Kidney (tissue), 14 donors: ENCODE measurements around the gene VAMP2. TPM values are rescaled to one million over a fixed set of nuclear protein-coding genes. Genes with fewer than 3 reads are reported as not detected.

Experiments
- DNase-seq, 5 donors: peaks; one replicate each; pipeline ENCODE4 v3.0.0-alpha.2; 2013 to 2020
- FAIRE-seq: peaks from 2 replicates; lab custom pipeline; 2012; peaks lifted over from hg19 to GRCh38; lab: Jason Lieb, UNC
- H3K27ac ChIP-seq, 2 donors: one replicate each; pipeline ENCODE4 v1.7.0; 2013; ENCODE audit warnings: low read depth in 2 of 2, low read length in 2 of 2, inconsistent platforms in 1 of 2
- H3K27me3 ChIP-seq: one replicate; pipeline ENCODE4 v1.7.1; 2013; ENCODE audit warnings: low read length, inconsistent platforms; ENCODE audit not compliant: control insufficient read depth, insufficient read depth
- H3K36me3 ChIP-seq, 3 donors: one replicate each; pipeline versions ENCODE4 v1.7.0 to v1.7.1; 2013; ENCODE audit warnings: low read length in 3 of 3, control low read depth in 1 of 3, inconsistent platforms in 1 of 3; ENCODE audit not compliant: insufficient read depth in 3 of 3, control insufficient read depth in 2 of 3
- H3K4me1 ChIP-seq, 3 donors: one replicate each; pipeline versions ENCODE4 v1.7.0 to v1.7.1; 2013; ENCODE audit warnings: low read length in 3 of 3, inconsistent platforms in 1 of 3, low read depth in 1 of 3; ENCODE audit not compliant: control insufficient read depth in 2 of 3, insufficient read depth in 2 of 3
- H3K4me3 ChIP-seq, 3 donors: one replicate each; pipeline versions ENCODE4 v1.7.0 to v1.8.1; 2013; ENCODE audit warnings: low read length in 3 of 3, control low read depth in 1 of 3, inconsistent platforms in 1 of 3
- H3K9ac ChIP-seq, 3 donors: one replicate each; pipeline versions ENCODE4 v1.7.0 to v1.7.1; 2013; ENCODE audit warnings: low read length in 3 of 3, control low read depth in 1 of 3, inconsistent platforms in 1 of 3
- H3K9me3 ChIP-seq, 3 donors: one replicate each; pipeline versions ENCODE4 v1.7.0 to v1.7.1; 2013; ENCODE audit warnings: low read length in 3 of 3, control low read depth in 1 of 3, inconsistent platforms in 1 of 3; ENCODE audit not compliant: control insufficient read depth in 2 of 3, insufficient read depth in 1 of 3
- intact Hi-C: fragments of 100-400 bp; cut with DNase I; formaldehyde crosslinking; loops from one replicate; pipeline ENCODE4 v1.11.1; 2022
- polyA plus RNA-seq: library from polyadenylated mRNA; stranded (reverse); fragments of 350-450 nt; fragmentation: Illumina TruSeq; extraction: RNeasy Lipid Tissue Mini Kit (QIAGEN cat#74804); gene quantifications from one replicate; pipeline ENCODE4 v1.2.3, GENCODE V29; 2014; ENCODE audit warnings: low read depth, low replicate concordance; ENCODE audit not compliant: insufficient read depth
- total RNA-seq: library from RNA; stranded (reverse); fragmentation: NEBNext Ultra II Directional; extraction: Animal tissue kit (Norgen Biotek cat#: 25700); gene quantifications from one replicate; pipeline ENCODE4 v1.2.1, GENCODE V29; 2021
- TF ChIP-seq, protein P1 (sequence below): IDR thresholded peaks from 3 replicates; pipeline ENCODE4 v1.5.1; 2012; ENCODE audit warnings: mild to moderate bottlenecking, moderate library complexity, borderline replicate concordance; ENCODE audit not compliant: insufficient read depth; ENCODE audit errors: extremely low read depth
- donor health status: control.
- donor health status: control.
- donor health status: control.
- donor health status: control.
- donor health status: control.
- donor health status: DM: yes; HTN: yes; CAD: no.
- donor health status: Normal renal cell carcinoma (clear cell type).

VAMP2 gene
- total and polyA plus RNA-seq, 2 donors from 2014 or later: 107 to 124 TPM

DNA sequence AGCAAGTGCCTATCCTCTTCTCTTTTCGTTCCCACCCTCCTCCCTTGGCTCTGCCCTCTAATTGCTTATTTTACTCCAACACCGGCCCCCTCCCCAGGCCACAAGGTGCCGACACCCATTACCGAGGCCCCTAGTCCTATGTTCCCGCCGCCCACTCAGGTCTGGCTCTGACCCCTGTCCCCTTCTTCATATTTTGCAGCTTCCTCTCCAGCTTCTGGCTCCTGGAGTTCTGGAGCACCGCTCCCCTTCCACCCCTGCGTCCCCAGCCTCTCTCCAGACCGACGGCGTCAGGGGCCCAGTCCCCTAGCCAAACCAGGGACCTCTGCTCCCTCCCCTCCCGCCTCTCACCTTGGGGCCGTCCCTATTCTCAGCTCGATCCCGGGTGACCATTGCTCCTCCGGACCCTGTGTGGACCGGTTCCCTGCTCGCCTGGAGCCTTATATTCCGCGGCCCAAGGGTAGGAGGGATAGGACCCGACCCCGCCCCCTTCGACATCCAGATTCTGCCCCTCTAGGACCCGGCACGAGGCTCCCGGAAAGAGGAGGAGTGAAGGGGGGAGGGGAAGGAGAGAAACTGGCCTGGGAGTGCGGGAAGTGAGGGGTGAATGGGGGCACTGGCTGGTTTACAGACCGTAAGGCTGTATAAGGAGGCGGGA, 38.9 kb downstream of the VAMP2 start, which contains the start of gene HES7:
Gene HES7, minus strand, starts transcription at position 412 of the 655 bp plus-strand sequence. Its CDS starts 22 bp downstream, at position 390.
- Histone ChIP-seq H3K9ac (peak within 1 kb of the TSS in 1 of 3 donors; percentile 12), H3K27ac (no peak within 1 kb of the TSS), H3K36me3 (no peaks in the 10 kb centered on the region), H3K27me3 (peaks cover 18% of the 10 kb centered on the region), H3K4me3 (peak within 1 kb of the TSS; percentile 36 to 48 (median 43)), H3K4me1 (peaks cover 3 to 42% (median 25%) of the 10 kb centered on the region in 3 donors), H3K9me3 (no peaks in the 10 kb centered on the region)
- no peak for FAIRE-seq
- intact Hi-C loops: loop anchor here (10.0 kb wide), 1 partner anchor 61 kb away; no protein-coding TSS in a partner anchor
- TF ChIP-seq, protein P1, sequence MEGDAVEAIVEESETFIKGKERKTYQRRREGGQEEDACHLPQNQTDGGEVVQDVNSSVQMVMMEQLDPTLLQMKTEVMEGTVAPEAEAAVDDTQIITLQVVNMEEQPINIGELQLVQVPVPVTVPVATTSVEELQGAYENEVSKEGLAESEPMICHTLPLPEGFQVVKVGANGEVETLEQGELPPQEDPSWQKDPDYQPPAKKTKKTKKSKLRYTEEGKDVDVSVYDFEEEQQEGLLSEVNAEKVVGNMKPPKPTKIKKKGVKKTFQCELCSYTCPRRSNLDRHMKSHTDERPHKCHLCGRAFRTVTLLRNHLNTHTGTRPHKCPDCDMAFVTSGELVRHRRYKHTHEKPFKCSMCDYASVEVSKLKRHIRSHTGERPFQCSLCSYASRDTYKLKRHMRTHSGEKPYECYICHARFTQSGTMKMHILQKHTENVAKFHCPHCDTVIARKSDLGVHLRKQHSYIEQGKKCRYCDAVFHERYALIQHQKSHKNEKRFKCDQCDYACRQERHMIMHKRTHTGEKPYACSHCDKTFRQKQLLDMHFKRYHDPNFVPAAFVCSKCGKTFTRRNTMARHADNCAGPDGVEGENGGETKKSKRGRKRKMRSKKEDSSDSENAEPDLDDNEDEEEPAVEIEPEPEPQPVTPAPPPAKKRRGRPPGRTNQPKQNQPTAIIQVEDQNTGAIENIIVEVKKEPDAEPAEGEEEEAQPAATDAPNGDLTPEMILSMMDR: no peak
- DNase-seq: peak; percentile 31 to 81 (median 71)

DNA sequence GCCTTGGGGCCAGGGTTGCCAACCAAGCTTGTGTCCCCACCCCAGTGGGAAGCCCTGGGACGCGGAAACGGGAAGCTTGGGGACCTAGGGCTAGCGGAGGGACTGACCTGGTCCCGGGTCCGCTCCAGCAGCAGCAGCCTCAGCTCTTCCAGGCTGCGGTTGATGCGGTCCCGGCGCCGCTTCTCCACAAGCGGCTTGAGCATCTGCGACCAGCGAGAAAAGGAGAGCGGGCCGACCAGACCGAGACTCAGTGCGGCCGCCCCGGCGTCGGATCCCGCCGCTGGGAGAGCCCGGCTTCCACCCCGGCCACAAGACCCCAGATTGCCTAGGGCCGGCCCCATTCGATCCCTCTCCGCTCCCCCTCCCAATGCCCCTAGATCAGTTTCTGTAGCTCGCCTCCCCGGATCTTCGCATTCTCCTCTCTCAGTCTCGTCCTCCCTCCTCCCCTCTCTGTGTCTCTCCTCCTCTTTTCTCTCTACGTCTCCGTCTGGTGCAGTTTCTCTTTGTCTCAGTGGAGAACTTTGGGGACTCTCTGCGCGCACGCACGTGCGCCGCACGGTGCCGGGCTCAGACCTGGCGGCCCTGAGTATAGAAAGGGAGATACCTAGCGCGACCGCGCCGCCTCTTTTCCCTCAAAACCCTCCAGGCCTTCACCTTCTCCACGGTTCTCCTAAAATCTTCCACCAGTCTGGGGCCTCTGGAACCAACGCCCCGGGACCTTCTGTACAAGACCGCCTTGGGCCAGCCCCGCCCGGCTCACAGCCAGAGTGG, 39.6 kb downstream of the VAMP2 start:
- TF ChIP-seq, protein P1: no peak
- H3K9me3 ChIP-seq: no peaks in the 10 kb centered on the region
- peak in 4 of 5 donors; percentile 44 to 85 (median 56) for DNase-seq
- H3K9ac ChIP-seq: peak overlapping the region in 1 of 3 donors; percentile 15
- H3K36me3 ChIP-seq: no peaks in the 10 kb centered on the region
- H3K4me3 ChIP-seq: peak overlapping the region; percentile 35 to 43 (median 36)
- H3K4me1 ChIP-seq: peaks cover 3 to 47% (median 29%) of the 10 kb centered on the region in 3 donors
- H3K27me3 ChIP-seq: peaks cover 18% of the 10 kb centered on the region
- intact Hi-C loops: loop anchor here (10.0 kb wide), 1 partner anchor 62 kb away; no protein-coding TSS in a partner anchor
- FAIRE-seq: no peak
- H3K27ac ChIP-seq: no peak overlapping the region

DNA sequence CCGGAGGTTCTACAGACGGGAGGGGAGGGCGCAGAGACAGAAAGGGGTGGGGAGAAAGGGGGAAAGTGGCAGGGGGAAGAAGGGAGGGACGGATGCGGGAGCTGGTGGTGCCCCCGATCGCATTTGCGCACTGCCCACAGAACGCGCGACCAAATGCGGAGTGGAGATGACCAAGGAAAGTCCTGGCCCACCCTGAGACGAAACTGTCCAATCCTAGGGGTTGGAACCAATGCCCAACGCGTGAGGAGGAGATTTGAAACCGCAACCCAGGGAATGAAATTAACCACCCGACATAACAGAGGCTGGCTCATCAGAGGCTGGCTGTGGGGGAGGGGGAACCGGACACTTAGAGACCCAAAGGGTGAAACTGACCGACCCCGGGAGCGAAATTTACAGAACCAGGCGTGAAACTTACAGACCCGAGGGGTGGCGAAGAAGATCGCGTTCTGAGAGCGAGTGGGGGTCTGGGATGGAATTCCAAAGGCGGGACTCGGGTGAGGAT, 40.3 kb downstream of the VAMP2 start:
- intact Hi-C loops: loop anchor here (10.0 kb wide), 1 partner anchor 62 kb away; no protein-coding TSS in a partner anchor
- Histone ChIP-seq H3K36me3 (no peaks in the 10 kb centered on the region), H3K27me3 (peaks cover 19% of the 10 kb centered on the region), H3K9me3 (no peaks in the 10 kb centered on the region), H3K9ac (peak overlapping the region in 2 of 3 donors; percentile 15 to 18), H3K4me3 (peak overlapping the region; percentile 33 to 36 (median 35)), H3K4me1 (peaks cover 3 to 53% (median 30%) of the 10 kb centered on the region in 3 donors), H3K27ac (no peak overlapping the region)
- FAIRE-seq: no peak
- TF ChIP-seq, protein P1: no peak
- peak in 3 of 5 donors; percentile 25 to 53 (median 36) for DNase-seq
